Measurements from ENCODE around the gene NDRG3. TPM values are rescaled to one million over a fixed set of nuclear protein-coding genes. Genes with fewer than 3 reads are reported as not detected.
A peak's percentile ranks its signal among the peaks of the same experiment; 100 is the strongest.
"Not testable (repeated sequence)": the region's sequence is repeated elsewhere in the genome, so short reads cannot be mapped to it uniquely, and the experiment has no call there.

NDRG3 gene
- total and polyA plus RNA-seq, 4 donors = 3.1 to 6.3 (median 4.5) TPM

- peak overlapping the region in 1 of 2 donors; percentile 91 for H3K27ac ChIP-seq (ENCODE audit: low read depth in 1 of 2, low read length in 2 of 2)
Measured at GRCh38 chr20:36608388-36608728, 137.5 kb downstream of the NDRG3 start.

GRCh38 chr20:36607586-36608387, 138.1 kb downstream of the NDRG3 start:
- Histone ChIP-seq H3K27me3 (ENCODE audit: control insufficient read depth in 4 of 4, insufficient read depth in 4 of 4, low read length in 3 of 4) (no peaks in the 10 kb centered on the region), H3K4me1 (ENCODE audit: control insufficient read depth in 4 of 4, insufficient read depth in 4 of 4, low read length in 3 of 4) (peaks cover 0 to 24% (median 17%) of the 10 kb centered on the region in 4 donors), H3K27ac (ENCODE audit: low read depth in 1 of 2, low read length in 2 of 2) (peak overlapping the region; percentile 87 to 91), H3K4me3 (ENCODE audit: low read depth in 1 of 3, low read length in 3 of 3) (peak overlapping the region in 2 of 3 donors; percentile 96 to 97), H3K9ac (ENCODE audit: low read depth in 1 of 2, low read length in 2 of 2) (peak overlapping the region in 1 of 2 donors; percentile 57), H3K36me3 (ENCODE audit: control insufficient read depth in 4 of 4, insufficient read depth in 3 of 4, low read depth in 1 of 4, low read length in 3 of 4) (peaks cover 17 to 39% (median 29%) of the 10 kb centered on the region in 4 donors), H3K9me3 (ENCODE audit: control insufficient read depth in 4 of 4, low read length in 3 of 4) (no peaks in the 10 kb centered on the region)
- TF ChIP-seq MAX (IDR thresholded peaks at IDR 0.05) (peak; percentile 76), RAD21 (IDR thresholded peaks at IDR 0.05) (peak in 1 of 2 donors; percentile 24), TAF1 (conservative IDR thresholded peaks at IDR 0.05) (no peak), NR2F2 (IDR thresholded peaks at IDR 0.05) (no peak), HNF4G (IDR thresholded peaks at IDR 0.05) (peak; percentile 62), YY1 (IDR thresholded peaks at IDR 0.05) (peak; percentile 80), SP1 (IDR thresholded peaks at IDR 0.05) (peak; percentile 76), EGR1 (IDR thresholded peaks at IDR 0.05; ENCODE audit: low read depth in 2 of 2) (no peak), GABPA (IDR thresholded peaks at IDR 0.05 in 1 of 2, conservative IDR thresholded peaks at IDR 0.05 in 1 of 2) (peak in 1 of 2 donors; percentile 60), HNF4A (conservative IDR thresholded peaks at IDR 0.05) (peak; percentile 83 to 84), RXRA (IDR thresholded peaks at IDR 0.05) (peak; percentile 56 to 66), JUND (IDR thresholded peaks at IDR 0.05) (peak; percentile 40 to 51)
- TF ChIP-seq, protein P1, sequence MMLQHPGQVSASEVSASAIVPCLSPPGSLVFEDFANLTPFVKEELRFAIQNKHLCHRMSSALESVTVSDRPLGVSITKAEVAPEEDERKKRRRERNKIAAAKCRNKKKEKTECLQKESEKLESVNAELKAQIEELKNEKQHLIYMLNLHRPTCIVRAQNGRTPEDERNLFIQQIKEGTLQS (IDR thresholded peaks at IDR 0.05) = no peak
- 60% methylated on average over 7 of the region's 7 CpGs for WGBS
- no peak for DNase-seq (ENCODE audit: low spot score)

More at GRCh38 chr20:36608388-36608728, 137.5 kb downstream of the NDRG3 start:
- H3K4me3 ChIP-seq (ENCODE audit: low read depth in 1 of 3, low read length in 3 of 3); H3K9ac ChIP-seq (ENCODE audit: low read depth in 1 of 2, low read length in 2 of 2); H3K9me3 ChIP-seq (ENCODE audit: control insufficient read depth in 4 of 4, low read length in 3 of 4); H3K27me3 ChIP-seq (ENCODE audit: control insufficient read depth in 4 of 4, insufficient read depth in 4 of 4, low read length in 3 of 4); DNase-seq (ENCODE audit: low spot score): not testable (repeated sequence)
- H3K4me1 ChIP-seq (ENCODE audit: control insufficient read depth in 4 of 4, insufficient read depth in 4 of 4, low read length in 3 of 4) = peaks cover 0 to 24% (median 17%) of the 10 kb centered on the region in 4 donors
- peaks cover 17 to 42% (median 31%) of the 10 kb centered on the region in 4 donors for H3K36me3 ChIP-seq (ENCODE audit: control insufficient read depth in 4 of 4, insufficient read depth in 3 of 4, low read depth in 1 of 4, low read length in 3 of 4)
- WGBS = 93% methylated on average over 6 of the region's 6 CpGs

GRCh38 chr20:36606158-36607066, 139.5 kb downstream of the NDRG3 start:
- DNase-seq (ENCODE audit: low spot score) = no peak
- Histone ChIP-seq H3K9me3 (ENCODE audit: control insufficient read depth in 4 of 4, low read length in 3 of 4) (no peaks in the 10 kb centered on the region), H3K27me3 (ENCODE audit: control insufficient read depth in 4 of 4, insufficient read depth in 4 of 4, low read length in 3 of 4) (no peaks in the 10 kb centered on the region), H3K36me3 (ENCODE audit: control insufficient read depth in 4 of 4, insufficient read depth in 3 of 4, low read depth in 1 of 4, low read length in 3 of 4) (peaks cover 10 to 26% (median 17%) of the 10 kb centered on the region in 4 donors), H3K9ac (ENCODE audit: low read depth in 1 of 2, low read length in 2 of 2) (peak overlapping the region; percentile 75 to 86), H3K4me3 (ENCODE audit: low read depth in 1 of 3, low read length in 3 of 3) (peak overlapping the region; percentile 96 to 100 (median 97)), H3K27ac (ENCODE audit: low read depth in 1 of 2, low read length in 2 of 2) (peak overlapping the region; percentile 87 to 91), H3K4me1 (ENCODE audit: control insufficient read depth in 4 of 4, insufficient read depth in 4 of 4, low read length in 3 of 4) (peaks cover 0 to 24% (median 17%) of the 10 kb centered on the region in 4 donors)
- WGBS = under 1% methylated on average over 31 of the region's 31 CpGs
- TF ChIP-seq RAD21 (IDR thresholded peaks at IDR 0.05) = peak in 1 of 2 donors; percentile 13
- TF ChIP-seq FOXA2 (IDR thresholded peaks at IDR 0.05) = no peak
- TF ChIP-seq, protein P2, sequence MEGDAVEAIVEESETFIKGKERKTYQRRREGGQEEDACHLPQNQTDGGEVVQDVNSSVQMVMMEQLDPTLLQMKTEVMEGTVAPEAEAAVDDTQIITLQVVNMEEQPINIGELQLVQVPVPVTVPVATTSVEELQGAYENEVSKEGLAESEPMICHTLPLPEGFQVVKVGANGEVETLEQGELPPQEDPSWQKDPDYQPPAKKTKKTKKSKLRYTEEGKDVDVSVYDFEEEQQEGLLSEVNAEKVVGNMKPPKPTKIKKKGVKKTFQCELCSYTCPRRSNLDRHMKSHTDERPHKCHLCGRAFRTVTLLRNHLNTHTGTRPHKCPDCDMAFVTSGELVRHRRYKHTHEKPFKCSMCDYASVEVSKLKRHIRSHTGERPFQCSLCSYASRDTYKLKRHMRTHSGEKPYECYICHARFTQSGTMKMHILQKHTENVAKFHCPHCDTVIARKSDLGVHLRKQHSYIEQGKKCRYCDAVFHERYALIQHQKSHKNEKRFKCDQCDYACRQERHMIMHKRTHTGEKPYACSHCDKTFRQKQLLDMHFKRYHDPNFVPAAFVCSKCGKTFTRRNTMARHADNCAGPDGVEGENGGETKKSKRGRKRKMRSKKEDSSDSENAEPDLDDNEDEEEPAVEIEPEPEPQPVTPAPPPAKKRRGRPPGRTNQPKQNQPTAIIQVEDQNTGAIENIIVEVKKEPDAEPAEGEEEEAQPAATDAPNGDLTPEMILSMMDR (IDR thresholded peaks at IDR 0.05; ENCODE audit: low read depth, low read length, missing input control) = no peak
- TF ChIP-seq YY1 (IDR thresholded peaks at IDR 0.05) = peak; percentile 26
- no peak for TF ChIP-seq MAX (IDR thresholded peaks at IDR 0.05)
- no peak for TF ChIP-seq TAF1 (conservative IDR thresholded peaks at IDR 0.05)
- TF ChIP-seq HNF4A (conservative IDR thresholded peaks at IDR 0.05) = peak; percentile 49 to 56
- TF ChIP-seq GABPA (IDR thresholded peaks at IDR 0.05 in 1 of 2, conservative IDR thresholded peaks at IDR 0.05 in 1 of 2) = peak; percentile 32 to 72
- TF ChIP-seq, protein P3, sequence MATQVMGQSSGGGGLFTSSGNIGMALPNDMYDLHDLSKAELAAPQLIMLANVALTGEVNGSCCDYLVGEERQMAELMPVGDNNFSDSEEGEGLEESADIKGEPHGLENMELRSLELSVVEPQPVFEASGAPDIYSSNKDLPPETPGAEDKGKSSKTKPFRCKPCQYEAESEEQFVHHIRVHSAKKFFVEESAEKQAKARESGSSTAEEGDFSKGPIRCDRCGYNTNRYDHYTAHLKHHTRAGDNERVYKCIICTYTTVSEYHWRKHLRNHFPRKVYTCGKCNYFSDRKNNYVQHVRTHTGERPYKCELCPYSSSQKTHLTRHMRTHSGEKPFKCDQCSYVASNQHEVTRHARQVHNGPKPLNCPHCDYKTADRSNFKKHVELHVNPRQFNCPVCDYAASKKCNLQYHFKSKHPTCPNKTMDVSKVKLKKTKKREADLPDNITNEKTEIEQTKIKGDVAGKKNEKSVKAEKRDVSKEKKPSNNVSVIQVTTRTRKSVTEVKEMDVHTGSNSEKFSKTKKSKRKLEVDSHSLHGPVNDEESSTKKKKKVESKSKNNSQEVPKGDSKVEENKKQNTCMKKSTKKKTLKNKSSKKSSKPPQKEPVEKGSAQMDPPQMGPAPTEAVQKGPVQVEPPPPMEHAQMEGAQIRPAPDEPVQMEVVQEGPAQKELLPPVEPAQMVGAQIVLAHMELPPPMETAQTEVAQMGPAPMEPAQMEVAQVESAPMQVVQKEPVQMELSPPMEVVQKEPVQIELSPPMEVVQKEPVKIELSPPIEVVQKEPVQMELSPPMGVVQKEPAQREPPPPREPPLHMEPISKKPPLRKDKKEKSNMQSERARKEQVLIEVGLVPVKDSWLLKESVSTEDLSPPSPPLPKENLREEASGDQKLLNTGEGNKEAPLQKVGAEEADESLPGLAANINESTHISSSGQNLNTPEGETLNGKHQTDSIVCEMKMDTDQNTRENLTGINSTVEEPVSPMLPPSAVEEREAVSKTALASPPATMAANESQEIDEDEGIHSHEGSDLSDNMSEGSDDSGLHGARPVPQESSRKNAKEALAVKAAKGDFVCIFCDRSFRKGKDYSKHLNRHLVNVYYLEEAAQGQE (IDR thresholded peaks at IDR 0.05) = peak; percentile 46
- TF ChIP-seq RXRA (IDR thresholded peaks at IDR 0.05) = peak; percentile 46 to 61
- TF ChIP-seq EGR1 (IDR thresholded peaks at IDR 0.05; ENCODE audit: low read depth in 2 of 2) = peak in 1 of 2 donors; percentile 32
- TF ChIP-seq NR2F2 (IDR thresholded peaks at IDR 0.05) = no peak
- TF ChIP-seq, protein P1 (IDR thresholded peaks at IDR 0.05) = no peak
- no peak for TF ChIP-seq JUND (IDR thresholded peaks at IDR 0.05)
- peak; percentile 23 for TF ChIP-seq SP1 (IDR thresholded peaks at IDR 0.05)
- TF ChIP-seq HNF4G (IDR thresholded peaks at IDR 0.05) = no peak

All from liver (tissue), 9 donors.